SU-DHL-6 (cell line): Measurements from ENCODE around the gene ABCA5.

ENCODE experiments used
- H2AFZ ChIP-seq: fragments of 200-600 bp; sonication (generic); 2 replicates; pipeline ENCODE4 v1.6.1; 2014; ENCODE audit warnings: low read depth, mild to moderate bottlenecking, moderate library complexity, mixed read lengths, antibody characterized with exemption, low read length; ENCODE audit not compliant: severe bottlenecking
- H3F3A ChIP-seq: fragments of 200-600 bp; shearing (Covaris generic); 2 replicates; pipeline ENCODE4 v1.6.0; 2016; ENCODE audit warnings: antibody characterized with exemption, mild to moderate bottlenecking; ENCODE audit not compliant: insufficient read depth
- H3K27ac ChIP-seq: fragments of 200-600 bp; sonication (generic); 2 replicates; pipeline ENCODE4 v1.5.1; 2016; ENCODE audit warnings: low read depth, mild to moderate bottlenecking, low read length, moderate library complexity, mixed read lengths
- H3K27me3 ChIP-seq: fragments of 200-600 bp; sonication (generic), shearing (Covaris generic); 2 replicates; pipeline ENCODE4 v1.6.0; 2014; ENCODE audit warnings: mild to moderate bottlenecking, low read length
- H3K36me3 ChIP-seq: fragments of 200-600 bp; sonication (generic); 2 replicates; pipeline ENCODE4 v1.6.1; 2014; ENCODE audit warnings: mild to moderate bottlenecking, low read length, mixed read lengths
- H3K4me2 ChIP-seq: fragments of 300-600, 200-600 bp; shearing (Covaris generic), sonication (generic); 2 replicates; pipeline ENCODE4 v1.6.0; 2014; ENCODE audit warnings: low read length, low read depth, mild to moderate bottlenecking; ENCODE audit not compliant: poor library complexity, severe bottlenecking
- H3K4me3 ChIP-seq: fragments of 200-600 bp; sonication (generic); 2 replicates; pipeline ENCODE4 v1.5.1; 2014; ENCODE audit warnings: antibody characterized with exemption, low read length, mild to moderate bottlenecking, mixed read lengths; ENCODE audit not compliant: insufficient read depth, poor library complexity, severe bottlenecking
- H3K79me2 ChIP-seq: fragments of 200-600 bp; sonication (generic); 2 replicates; pipeline ENCODE4 v1.6.1; 2014; ENCODE audit warnings: mild to moderate bottlenecking, low read length, moderate library complexity; ENCODE audit not compliant: insufficient read depth
- H3K9ac ChIP-seq: fragments of 200-600 bp; sonication (generic); 2 replicates; pipeline ENCODE4 v1.7.0; 2014; ENCODE audit warnings: mild to moderate bottlenecking, low read length
- H3K9me2 ChIP-seq: fragments of 200-600 bp; sonication (generic); replicated peaks from 2 replicates; pipeline ENCODE4 v1.6.1; 2014; ENCODE audit warnings: low read length; ENCODE audit not compliant: insufficient read depth
- H3K9me3 ChIP-seq: fragments of 200-600 bp; sonication (generic); 2 replicates; pipeline ENCODE4 v1.6.1; 2014; ENCODE audit warnings: low read length, mixed read lengths; ENCODE audit not compliant: insufficient read depth
- H4K20me1 ChIP-seq: fragments of 200-600 bp; sonication (generic); 2 replicates; pipeline ENCODE4 v1.6.1; 2014; ENCODE audit warnings: low read depth, mild to moderate bottlenecking, antibody characterized with exemption, low read length, moderate library complexity, mixed read lengths
- EZH2phosphoT487 ChIP-seq: fragments of 200-600 bp; sonication (generic), shearing (Covaris generic); conservative IDR thresholded peaks from 2 replicates; pipeline ENCODE4 v1.6.1; 2018; ENCODE audit warnings: mild to moderate bottlenecking, antibody characterized with exemption, low read length, moderate library complexity, mixed read lengths
- TF ChIP-seq, protein P1 (sequence below): fragments of 200-600 bp; sonication (generic); IDR thresholded peaks from one replicate; pipeline ENCODE4 v1.5.1; 2017; ENCODE audit warnings: antibody characterized with exemption, mild to moderate bottlenecking, low read length, moderate library complexity; ENCODE audit not compliant: insufficient read depth, poor library complexity, severe bottlenecking

Gene ABCA5, protein sequence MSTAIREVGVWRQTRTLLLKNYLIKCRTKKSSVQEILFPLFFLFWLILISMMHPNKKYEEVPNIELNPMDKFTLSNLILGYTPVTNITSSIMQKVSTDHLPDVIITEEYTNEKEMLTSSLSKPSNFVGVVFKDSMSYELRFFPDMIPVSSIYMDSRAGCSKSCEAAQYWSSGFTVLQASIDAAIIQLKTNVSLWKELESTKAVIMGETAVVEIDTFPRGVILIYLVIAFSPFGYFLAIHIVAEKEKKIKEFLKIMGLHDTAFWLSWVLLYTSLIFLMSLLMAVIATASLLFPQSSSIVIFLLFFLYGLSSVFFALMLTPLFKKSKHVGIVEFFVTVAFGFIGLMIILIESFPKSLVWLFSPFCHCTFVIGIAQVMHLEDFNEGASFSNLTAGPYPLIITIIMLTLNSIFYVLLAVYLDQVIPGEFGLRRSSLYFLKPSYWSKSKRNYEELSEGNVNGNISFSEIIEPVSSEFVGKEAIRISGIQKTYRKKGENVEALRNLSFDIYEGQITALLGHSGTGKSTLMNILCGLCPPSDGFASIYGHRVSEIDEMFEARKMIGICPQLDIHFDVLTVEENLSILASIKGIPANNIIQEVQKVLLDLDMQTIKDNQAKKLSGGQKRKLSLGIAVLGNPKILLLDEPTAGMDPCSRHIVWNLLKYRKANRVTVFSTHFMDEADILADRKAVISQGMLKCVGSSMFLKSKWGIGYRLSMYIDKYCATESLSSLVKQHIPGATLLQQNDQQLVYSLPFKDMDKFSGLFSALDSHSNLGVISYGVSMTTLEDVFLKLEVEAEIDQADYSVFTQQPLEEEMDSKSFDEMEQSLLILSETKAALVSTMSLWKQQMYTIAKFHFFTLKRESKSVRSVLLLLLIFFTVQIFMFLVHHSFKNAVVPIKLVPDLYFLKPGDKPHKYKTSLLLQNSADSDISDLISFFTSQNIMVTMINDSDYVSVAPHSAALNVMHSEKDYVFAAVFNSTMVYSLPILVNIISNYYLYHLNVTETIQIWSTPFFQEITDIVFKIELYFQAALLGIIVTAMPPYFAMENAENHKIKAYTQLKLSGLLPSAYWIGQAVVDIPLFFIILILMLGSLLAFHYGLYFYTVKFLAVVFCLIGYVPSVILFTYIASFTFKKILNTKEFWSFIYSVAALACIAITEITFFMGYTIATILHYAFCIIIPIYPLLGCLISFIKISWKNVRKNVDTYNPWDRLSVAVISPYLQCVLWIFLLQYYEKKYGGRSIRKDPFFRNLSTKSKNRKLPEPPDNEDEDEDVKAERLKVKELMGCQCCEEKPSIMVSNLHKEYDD (N-terminal part only)

DNA sequence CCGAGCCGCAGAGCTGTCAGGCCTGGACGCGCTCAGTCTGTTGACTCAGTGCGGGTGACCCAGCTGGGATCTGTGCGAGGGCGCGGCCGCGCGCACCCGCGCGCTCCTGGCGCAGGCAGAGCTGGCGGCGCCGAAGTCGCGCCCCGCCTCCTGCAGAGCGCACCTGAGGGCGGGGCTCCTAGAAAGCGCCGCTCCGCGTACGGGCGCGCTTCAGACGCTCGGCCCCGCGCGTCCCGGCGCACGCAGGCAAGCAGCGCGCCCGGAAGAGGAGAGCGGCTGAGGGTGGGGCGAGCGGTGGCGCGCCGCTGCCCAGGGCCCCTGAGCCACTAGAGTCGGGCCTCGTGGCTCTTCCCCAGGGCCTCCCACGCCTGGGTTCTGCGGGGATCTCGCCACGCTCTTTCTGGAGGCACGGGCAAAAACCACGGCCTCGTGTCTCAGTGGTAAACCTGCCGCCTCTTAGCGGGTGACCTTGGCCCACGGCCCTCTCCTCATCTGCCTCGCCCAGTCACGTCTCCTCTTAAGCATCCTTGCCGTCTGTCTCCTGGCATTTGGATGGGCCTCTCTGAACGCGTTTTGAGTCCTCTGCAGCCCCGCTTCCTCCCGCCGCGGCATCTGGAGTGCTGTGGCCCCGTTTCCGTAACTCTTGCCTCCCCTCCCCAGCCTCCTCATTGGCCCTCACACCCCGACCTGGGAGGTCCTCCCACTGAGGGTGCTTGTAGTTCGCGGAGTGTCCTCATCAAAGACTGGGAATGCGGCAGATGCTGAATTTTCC, at the start of gene ABCA5:
TSS of gene ABCA5 (minus strand) at position 74 of the 772 bp plus-strand sequence. CDS start 12,718 bp downstream, outside the sequence.
- Histone ChIP-seq H3K9ac (peak within 1 kb of the TSS; percentile 71), H2AFZ (peak within 1 kb of the TSS; percentile 90), H3K4me2 (peak within 1 kb of the TSS; percentile 68), H4K20me1 (no peaks in the 10 kb centered on the region), H3K36me3 (no peaks in the 10 kb centered on the region), H3K4me3 (peak within 1 kb of the TSS; percentile 77), H3K79me2 (no peaks in the 10 kb centered on the region), H3K27me3 (no peaks in the 10 kb centered on the region; the same call in 1 of the 2 replicates), H3K9me3 (no peaks in the 10 kb centered on the region), H3K9me2 (no peaks in the 10 kb centered on the region), H3F3A (no peaks in the 10 kb centered on the region), H3K27ac (no peak within 1 kb of the TSS)
- TF ChIP-seq, protein P1, sequence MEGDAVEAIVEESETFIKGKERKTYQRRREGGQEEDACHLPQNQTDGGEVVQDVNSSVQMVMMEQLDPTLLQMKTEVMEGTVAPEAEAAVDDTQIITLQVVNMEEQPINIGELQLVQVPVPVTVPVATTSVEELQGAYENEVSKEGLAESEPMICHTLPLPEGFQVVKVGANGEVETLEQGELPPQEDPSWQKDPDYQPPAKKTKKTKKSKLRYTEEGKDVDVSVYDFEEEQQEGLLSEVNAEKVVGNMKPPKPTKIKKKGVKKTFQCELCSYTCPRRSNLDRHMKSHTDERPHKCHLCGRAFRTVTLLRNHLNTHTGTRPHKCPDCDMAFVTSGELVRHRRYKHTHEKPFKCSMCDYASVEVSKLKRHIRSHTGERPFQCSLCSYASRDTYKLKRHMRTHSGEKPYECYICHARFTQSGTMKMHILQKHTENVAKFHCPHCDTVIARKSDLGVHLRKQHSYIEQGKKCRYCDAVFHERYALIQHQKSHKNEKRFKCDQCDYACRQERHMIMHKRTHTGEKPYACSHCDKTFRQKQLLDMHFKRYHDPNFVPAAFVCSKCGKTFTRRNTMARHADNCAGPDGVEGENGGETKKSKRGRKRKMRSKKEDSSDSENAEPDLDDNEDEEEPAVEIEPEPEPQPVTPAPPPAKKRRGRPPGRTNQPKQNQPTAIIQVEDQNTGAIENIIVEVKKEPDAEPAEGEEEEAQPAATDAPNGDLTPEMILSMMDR: no peak
- TF ChIP-seq EZH2phosphoT487: no peak

DNA sequence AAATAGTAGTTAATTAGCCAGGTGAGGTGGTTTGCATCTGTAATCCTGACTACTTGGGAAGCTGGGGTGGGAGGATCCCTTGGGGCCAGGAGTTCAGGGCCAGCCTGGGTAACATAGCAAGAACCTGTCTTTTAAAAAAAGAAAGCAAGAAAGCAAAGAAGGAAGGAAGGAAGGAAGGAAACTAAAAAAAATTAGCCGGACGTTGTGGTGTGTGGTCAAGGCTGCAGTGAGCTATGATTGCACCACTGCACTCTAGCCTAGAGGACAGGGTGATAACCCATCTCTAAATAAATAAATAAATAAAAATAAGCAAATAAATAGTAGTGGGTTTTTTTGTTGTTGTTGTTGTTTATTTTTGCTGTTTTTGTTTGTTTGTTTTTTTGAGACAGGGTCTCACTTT, 48.3 kb upstream of the ABCA5 start:
- H3K36me3 ChIP-seq: no peaks in the 10 kb centered on the region
- H3K79me2 ChIP-seq: no peaks in the 10 kb centered on the region
- no peaks in the 10 kb centered on the region for H3F3A ChIP-seq
- no peak overlapping the region for H3K4me2 ChIP-seq
- TF ChIP-seq, protein P1: no peak
- no peak for TF ChIP-seq EZH2phosphoT487
- H3K9me2 ChIP-seq: no peaks in the 10 kb centered on the region
- no peak overlapping the region for H3K4me3 ChIP-seq
- H4K20me1 ChIP-seq: no peaks in the 10 kb centered on the region
- H3K27ac ChIP-seq: no peak overlapping the region
- no peak overlapping the region for H2AFZ ChIP-seq
- H3K9me3 ChIP-seq: no peaks in the 10 kb centered on the region
- H3K9ac ChIP-seq: no peak overlapping the region
- H3K27me3 ChIP-seq: no peaks in the 10 kb centered on the region

DNA sequence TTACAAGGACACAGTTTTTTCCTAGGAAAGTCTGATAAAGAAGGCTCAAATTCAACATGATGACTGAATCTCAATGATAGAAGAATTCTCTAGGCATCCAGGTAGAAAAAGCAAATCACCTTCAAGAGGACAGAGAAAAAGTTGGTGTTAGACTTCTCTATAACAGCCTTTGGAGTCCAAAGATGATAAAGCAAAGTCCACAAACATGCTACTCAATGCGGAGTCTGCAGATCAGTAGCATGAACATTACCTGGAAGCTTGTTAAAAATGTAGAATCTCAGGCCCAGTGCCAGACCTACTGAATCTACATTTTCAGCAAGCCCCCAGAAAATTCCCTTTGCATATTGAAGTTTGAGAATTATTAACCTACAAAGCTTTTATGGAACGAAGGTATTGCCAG, 46.1 kb upstream of the ABCA5 start:
- Histone ChIP-seq H3K9ac (no peak overlapping the region), H3K4me3 (no peak overlapping the region), H3K9me2 (no peaks in the 10 kb centered on the region), H3F3A (no peaks in the 10 kb centered on the region), H3K79me2 (no peaks in the 10 kb centered on the region), H2AFZ (no peak overlapping the region), H3K9me3 (no peaks in the 10 kb centered on the region), H3K27ac (no peak overlapping the region), H3K27me3 (no peaks in the 10 kb centered on the region), H4K20me1 (no peaks in the 10 kb centered on the region), H3K4me2 (no peak overlapping the region), H3K36me3 (no peaks in the 10 kb centered on the region)
- TF ChIP-seq EZH2phosphoT487: no peak
- TF ChIP-seq, protein P1: no peak
